Left cardiac atrium (tissue), 4 donors: ENCODE measurements around the gene LNX2. TPM values are rescaled to one million over a fixed set of nuclear protein-coding genes. Genes with fewer than 3 reads are reported as not detected.

ENCODE experiments used
- ATAC-seq, 2 donors: fragments of 200-7000 bp; cut with Tn5 transposase; one replicate each; pipeline ENCODE4 v1.9.1; 2020; ENCODE audit warnings: mild to moderate bottlenecking in 2 of 2, moderate library complexity in 2 of 2
- DNase-seq: peaks from one replicate; pipeline ENCODE4 v3.0.0-alpha.2; 2020
- intact Hi-C, 2 donors: fragments of 100-400 bp; cut with DNase I; formaldehyde crosslinking; loops; one replicate each; pipeline versions ENCODE4 v1.14.1 to v1.15.1; 2022 to 2023
- total RNA-seq, 2 donors: library from RNA; stranded (reverse); fragmentation: NEBNext Ultra II Directional; extraction: Animal tissue kit (Norgen Biotek cat#: 25700); gene quantifications; one replicate each; pipeline ENCODE4 v1.2.1, GENCODE V29; 2021
- donor health status: DM: no; HTN: yes; CAD: no.
- donor health status: DM: no; HTN: yes; CAD: no; lungs with severe emphysema.
- donor health status: DM: yes; HTN: yes; CAD: no.
- donor health status: Dilated cardiomyopathy.

Gene LNX2
- total RNA-seq, 2 donors from 2014 or later, result 8.3 to 8.9 TPM

- no peak for ATAC-seq
- intact Hi-C loops, result loop anchor here in 1 of 2 donors (5.0 to 10.0 kb wide), 5 partner anchors 130 to 450 kb away; partner anchors contain the start of gene URAD
These were observed 86.0 kb downstream of the LNX2 start for GRCh38 chr13:27534108-27534980.

GRCh38 chr13:27533155-27533643 lies 87.1 kb downstream of the LNX2 start:
- intact Hi-C loops, result loop anchor here in 1 of 2 donors (2.0 to 10.0 kb wide), 6 partner anchors 132 to 452 kb away; partner anchors contain the start of gene URAD
- DNase-seq, result peak; percentile 88
- peak; percentile 99 for ATAC-seq

More at GRCh38 chr13:27534108-27534980, 86.0 kb downstream of the LNX2 start:
- DNase-seq, result no peak

- no peak for ATAC-seq
- DNase-seq, result no peak
- intact Hi-C loops, result loop anchor here in 1 of 2 donors (10.0 kb wide), 1 partner anchor 296 kb away; no protein-coding TSS in a partner anchor
These were observed 91.4 kb downstream of the LNX2 start for GRCh38 chr13:27528908-27529307.

GRCh38 chr13:27526516-27526915 lies 93.8 kb downstream of the LNX2 start:
- DNase-seq (no peak), ATAC-seq (no peak)
- intact Hi-C loops, result loop anchor here in 1 of 2 donors (10.0 kb wide), 1 partner anchor 298 kb away; no protein-coding TSS in a partner anchor

- DNase-seq (no peak), ATAC-seq (no peak)
- intact Hi-C loops, result loop anchor here in 1 of 2 donors (10.0 kb wide), 1 partner anchor 300 kb away; no protein-coding TSS in a partner anchor
These were observed 95.1 kb downstream of the LNX2 start for GRCh38 chr13:27524981-27525975.

GRCh38 chr13:27523346-27524073 lies 96.8 kb downstream of the LNX2 start:
- DNase-seq (no peak), ATAC-seq (peak in 1 of 2 donors; percentile 34)
- intact Hi-C loops, result loop anchor here in 1 of 2 donors (10.0 kb wide), 1 partner anchor 301 kb away; no protein-coding TSS in a partner anchor

- ATAC-seq, result peak in 1 of 2 donors; percentile 26
- no peak for DNase-seq
- intact Hi-C loops, result loop anchor here in 1 of 2 donors (10.0 kb wide), 1 partner anchor 302 kb away; no protein-coding TSS in a partner anchor
These were observed 97.5 kb downstream of the LNX2 start for GRCh38 chr13:27522847-27523246.

GRCh38 chr13:27516103-27516502 lies 104.2 kb downstream of the LNX2 start:
- no peak for ATAC-seq
- intact Hi-C loops, result no loop called here
- no peak for DNase-seq

- ATAC-seq (no peak), DNase-seq (no peak)
- intact Hi-C loops, result no loop called here
These were observed 110.2 kb downstream of the LNX2 start for GRCh38 chr13:27510082-27510481.

GRCh38 chr13:27508802-27509201 lies 111.5 kb downstream of the LNX2 start:
- no peak for DNase-seq
- intact Hi-C loops, result no loop called here
- no peak for ATAC-seq

GRCh38 chr13:27505792-27506191 lies 114.5 kb downstream of the LNX2 start:
- DNase-seq (no peak), ATAC-seq (no peak)
- intact Hi-C loops, result no loop called here

- no peak for DNase-seq
- no peak for ATAC-seq
- intact Hi-C loops, result no loop called here
These were observed 115.5 kb downstream of the LNX2 start for GRCh38 chr13:27504868-27505194.

- ATAC-seq (peak in 1 of 2 donors; percentile 61), DNase-seq (no peak)
- intact Hi-C loops, result no loop called here
These were observed 116.0 kb downstream of the LNX2 start for GRCh38 chr13:27504128-27504867.

- intact Hi-C loops, result no loop called here
- DNase-seq (no peak), ATAC-seq (peak in 1 of 2 donors; percentile 27)
These were observed 119.4 kb downstream of the LNX2 start for GRCh38 chr13:27500806-27501534.

GRCh38 chr13:27497563-27498230 lies 122.6 kb downstream of the LNX2 start:
- no peak for ATAC-seq
- no peak for DNase-seq
- intact Hi-C loops, result no loop called here

GRCh38 chr13:27496536-27497273 lies 123.6 kb downstream of the LNX2 start:
- intact Hi-C loops, result no loop called here
- ATAC-seq, result no peak

More at GRCh38 chr13:27496536-27497273, 123.6 kb downstream of the LNX2 start:
- DNase-seq, result no peak
